ENCODE measurements around the gene PKHD1. TPM values are rescaled to one million over a fixed set of nuclear protein-coding genes. Genes with fewer than 3 reads are reported as not detected.

The PKHD1 gene
- polyA plus RNA-seq, 1 experiment = not detected

- Histone ChIP-seq H3K4me3 (ENCODE audit: low read depth, low read length) (no peak overlapping the region), H3K27me3 (ENCODE audit: control insufficient read depth, insufficient read depth, low read length) (no peaks in the 10 kb centered on the region), H3K27ac (ENCODE audit: low read depth, low read length) (no peak overlapping the region), H3K9me3 (ENCODE audit: control insufficient read depth, insufficient read depth, low read length) (no peaks in the 10 kb centered on the region)
- TF ChIP-seq, protein P1, sequence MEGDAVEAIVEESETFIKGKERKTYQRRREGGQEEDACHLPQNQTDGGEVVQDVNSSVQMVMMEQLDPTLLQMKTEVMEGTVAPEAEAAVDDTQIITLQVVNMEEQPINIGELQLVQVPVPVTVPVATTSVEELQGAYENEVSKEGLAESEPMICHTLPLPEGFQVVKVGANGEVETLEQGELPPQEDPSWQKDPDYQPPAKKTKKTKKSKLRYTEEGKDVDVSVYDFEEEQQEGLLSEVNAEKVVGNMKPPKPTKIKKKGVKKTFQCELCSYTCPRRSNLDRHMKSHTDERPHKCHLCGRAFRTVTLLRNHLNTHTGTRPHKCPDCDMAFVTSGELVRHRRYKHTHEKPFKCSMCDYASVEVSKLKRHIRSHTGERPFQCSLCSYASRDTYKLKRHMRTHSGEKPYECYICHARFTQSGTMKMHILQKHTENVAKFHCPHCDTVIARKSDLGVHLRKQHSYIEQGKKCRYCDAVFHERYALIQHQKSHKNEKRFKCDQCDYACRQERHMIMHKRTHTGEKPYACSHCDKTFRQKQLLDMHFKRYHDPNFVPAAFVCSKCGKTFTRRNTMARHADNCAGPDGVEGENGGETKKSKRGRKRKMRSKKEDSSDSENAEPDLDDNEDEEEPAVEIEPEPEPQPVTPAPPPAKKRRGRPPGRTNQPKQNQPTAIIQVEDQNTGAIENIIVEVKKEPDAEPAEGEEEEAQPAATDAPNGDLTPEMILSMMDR (IDR thresholded peaks at IDR 0.05; ENCODE audit: low read depth, low read length) = no peak
- ChIA-PET POLR2A (no interaction called here), CTCF (no interaction called here)
- DNase-seq (ENCODE audit: low read depth, low spot score) = no peak
These were observed 10.6 kb downstream of the PKHD1 start for GRCh38 chr6:52076791-52077179.

DNA sequence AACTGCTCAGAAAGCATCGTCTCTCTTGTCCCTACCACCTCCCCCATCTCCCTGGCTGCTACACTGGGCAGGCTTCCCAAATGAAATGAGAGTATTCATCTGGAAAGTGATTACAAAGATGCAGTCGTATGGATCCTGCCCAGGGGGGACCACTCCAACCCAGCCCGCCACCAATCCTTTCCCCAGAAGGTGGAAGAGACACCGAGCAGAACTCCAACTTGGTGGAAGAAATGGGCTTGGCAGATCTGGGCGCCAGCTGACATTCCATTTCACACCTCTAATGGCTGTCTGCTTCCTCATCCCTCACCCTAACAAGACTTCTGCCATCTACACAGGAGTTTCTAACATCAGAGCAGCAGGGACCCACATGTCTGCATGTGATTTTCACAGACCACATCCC, 12.7 kb downstream of the PKHD1 start:
- Histone ChIP-seq H3K4me3 (ENCODE audit: low read depth, low read length) (no peak overlapping the region), H3K27ac (ENCODE audit: low read depth, low read length) (no peak overlapping the region), H3K9me3 (ENCODE audit: control insufficient read depth, insufficient read depth, low read length) (no peaks in the 10 kb centered on the region), H3K27me3 (ENCODE audit: control insufficient read depth, insufficient read depth, low read length) (no peaks in the 10 kb centered on the region)
- TF ChIP-seq, protein P1 (IDR thresholded peaks at IDR 0.05; ENCODE audit: low read depth, low read length) = no peak
- ChIA-PET CTCF (no interaction called here), POLR2A (no interaction called here)
- DNase-seq (ENCODE audit: low read depth, low spot score) = no peak

GRCh38 chr6:52074155-52074554, 13.3 kb downstream of the PKHD1 start:
- H3K4me3 ChIP-seq (ENCODE audit: low read depth, low read length) = no peak overlapping the region
- no peak for DNase-seq (ENCODE audit: low read depth, low spot score)
- no peak overlapping the region for H3K27ac ChIP-seq (ENCODE audit: low read depth, low read length)
- H3K9me3 ChIP-seq (ENCODE audit: control insufficient read depth, insufficient read depth, low read length) = no peaks in the 10 kb centered on the region
- ChIA-PET POLR2A (no interaction called here), CTCF (no interaction called here)
- TF ChIP-seq, protein P1 (IDR thresholded peaks at IDR 0.05; ENCODE audit: low read depth, low read length) = no peak
- no peaks in the 10 kb centered on the region for H3K27me3 ChIP-seq (ENCODE audit: control insufficient read depth, insufficient read depth, low read length)

GRCh38 chr6:52065621-52066020, 21.8 kb downstream of the PKHD1 start:
- no peaks in the 10 kb centered on the region for H3K27me3 ChIP-seq (ENCODE audit: control insufficient read depth, insufficient read depth, low read length)
- DNase-seq (ENCODE audit: low read depth, low spot score) = no peak
- TF ChIP-seq, protein P1 (IDR thresholded peaks at IDR 0.05; ENCODE audit: low read depth, low read length) = no peak
- ChIA-PET POLR2A (no interaction called here), CTCF (interaction anchor here (1.0 to 1.7 kb wide), 2 partner anchors 15 to 16 kb away, joined by 4 to 6 read pairs; no protein-coding TSS in a partner anchor)
- no peak overlapping the region for H3K27ac ChIP-seq (ENCODE audit: low read depth, low read length)
- H3K9me3 ChIP-seq (ENCODE audit: control insufficient read depth, insufficient read depth, low read length) = no peaks in the 10 kb centered on the region
- no peak overlapping the region for H3K4me3 ChIP-seq (ENCODE audit: low read depth, low read length)

- Histone ChIP-seq H3K27ac (ENCODE audit: low read depth, low read length) (no peak overlapping the region), H3K9me3 (ENCODE audit: control insufficient read depth, insufficient read depth, low read length) (no peaks in the 10 kb centered on the region), H3K27me3 (ENCODE audit: control insufficient read depth, insufficient read depth, low read length) (no peaks in the 10 kb centered on the region), H3K4me3 (ENCODE audit: low read depth, low read length) (no peak overlapping the region)
- POLR2A ChIA-PET = no interaction called here
- TF ChIP-seq, protein P1 (IDR thresholded peaks at IDR 0.05; ENCODE audit: low read depth, low read length) = peak; percentile 55
- CTCF ChIA-PET = interaction anchor here (0.7 to 2.1 kb wide), 4 partner anchors 14 to 336 kb away, joined by 3 to 20 read pairs (median 3); no protein-coding TSS in a partner anchor
- DNase-seq (ENCODE audit: low read depth, low spot score) = no peak
These were observed 23.6 kb downstream of the PKHD1 start for GRCh38 chr6:52063584-52064344.
